Stimulated activated CD8-positive, alpha-beta memory T cell treated with anti-CD3 and anti-CD28 coated beads, Interleukin-7, amount 100 ng/mL, for 48 hours (primary cell): ENCODE data around the gene USP11.

ENCODE experiments used
- DNase-seq, 2 donors: peaks; one replicate each; pipeline ENCODE4 v3.0.0-alpha.2; 2020; ENCODE audit warnings: low read depth in 1 of 2; ENCODE audit errors: extremely low read depth in 1 of 2

Gene USP11

DNA sequence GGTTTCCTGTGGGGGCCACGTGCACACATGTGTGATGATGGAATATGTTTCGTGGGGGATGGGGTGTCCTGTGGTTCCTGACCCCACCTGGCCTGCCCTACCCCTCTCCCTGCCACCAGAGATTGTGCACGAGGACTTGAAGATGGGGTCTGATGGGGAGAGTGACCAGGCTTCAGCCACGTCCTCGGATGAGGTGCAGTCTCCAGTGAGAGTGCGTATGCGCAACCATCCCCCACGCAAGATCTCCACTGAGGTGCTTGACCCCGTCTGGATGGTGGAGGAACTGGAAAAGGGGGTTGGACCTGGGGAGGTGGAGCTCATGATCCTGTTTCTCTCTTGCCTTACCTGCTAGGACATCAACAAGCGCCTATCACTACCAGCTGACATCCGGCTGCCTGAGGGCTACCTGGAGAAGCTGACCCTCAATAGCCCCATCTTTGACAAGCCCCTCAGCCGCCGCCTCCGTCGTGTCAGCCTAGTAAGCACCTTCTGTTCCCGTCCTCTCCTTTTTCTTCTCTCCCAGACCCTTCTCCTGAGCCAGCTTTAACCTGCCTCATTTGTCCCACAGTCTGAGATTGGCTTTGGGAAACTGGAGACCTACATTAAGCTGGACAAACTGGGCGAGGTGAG lies 8.4 kb upstream of the USP11 start:
- no peak for DNase-seq

DNA sequence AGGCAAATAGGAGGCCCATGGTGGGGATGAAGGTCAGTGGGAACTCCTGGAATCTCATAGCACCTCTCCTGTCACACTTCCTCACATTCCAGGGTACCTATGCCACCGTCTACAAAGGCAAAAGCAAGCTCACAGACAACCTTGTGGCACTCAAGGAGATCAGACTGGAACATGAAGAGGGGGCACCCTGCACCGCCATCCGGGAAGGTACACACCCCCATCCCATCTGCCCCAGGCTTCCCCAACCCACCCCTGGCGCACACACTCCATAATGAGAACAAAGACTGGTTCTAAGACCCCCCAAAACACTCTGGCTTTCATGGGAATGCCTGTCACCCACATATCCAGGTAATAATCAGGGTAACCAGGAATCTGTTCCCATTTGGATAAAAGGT lies 7.9 kb upstream of the USP11 start:
- no peak for DNase-seq

DNA sequence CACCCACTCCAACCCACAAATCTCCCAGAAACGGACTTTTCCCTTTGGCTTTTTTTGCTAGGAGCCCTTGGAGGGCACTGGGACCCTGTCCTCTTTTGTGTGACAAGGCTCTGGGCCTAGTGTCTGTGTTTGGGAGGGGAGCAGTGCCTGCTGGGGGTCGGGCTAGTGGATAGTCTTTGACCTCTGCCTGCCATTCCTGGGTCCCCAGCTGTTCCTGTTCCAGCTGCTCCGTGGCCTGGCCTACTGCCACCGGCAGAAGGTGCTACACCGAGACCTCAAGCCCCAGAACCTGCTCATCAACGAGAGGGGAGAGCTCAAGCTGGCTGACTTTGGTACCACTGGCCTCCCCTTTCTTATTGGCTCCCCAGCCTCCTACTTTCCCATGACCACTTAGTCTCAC lies 6.7 kb upstream of the USP11 start:
- DNase-seq = no peak

DNA sequence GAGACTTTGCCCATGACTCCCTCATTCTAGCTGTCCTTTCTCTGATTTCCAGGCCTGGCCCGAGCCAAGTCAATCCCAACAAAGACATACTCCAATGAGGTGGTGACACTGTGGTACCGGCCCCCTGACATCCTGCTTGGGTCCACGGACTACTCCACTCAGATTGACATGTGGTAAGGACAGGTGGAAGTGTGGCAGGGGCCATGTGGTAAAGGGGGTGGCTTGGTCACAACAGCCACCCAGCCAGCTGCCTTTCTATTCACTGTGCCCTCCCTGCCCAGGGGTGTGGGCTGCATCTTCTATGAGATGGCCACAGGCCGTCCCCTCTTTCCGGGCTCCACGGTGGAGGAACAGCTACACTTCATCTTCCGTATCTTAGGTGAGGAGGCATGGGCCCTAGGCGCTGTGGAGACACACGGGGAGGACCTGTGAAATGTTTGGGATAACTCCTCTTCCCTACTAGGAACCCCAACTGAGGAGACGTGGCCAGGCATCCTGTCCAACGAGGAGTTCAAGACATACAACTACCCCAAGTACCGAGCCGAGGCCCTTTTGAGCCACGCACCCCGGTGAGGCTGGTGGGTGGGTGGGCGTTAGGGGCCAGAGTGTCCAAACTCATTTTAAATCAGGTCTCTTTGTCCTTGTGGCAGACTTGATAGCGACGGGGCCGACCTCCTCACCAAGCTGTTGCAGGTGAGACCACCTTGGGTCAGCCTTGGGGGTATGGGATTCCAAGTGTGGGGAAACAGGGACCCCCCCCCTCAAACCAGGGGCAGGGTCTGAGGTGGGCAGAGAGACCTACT lies 6.1 kb upstream of the USP11 start:
- no peak for DNase-seq

DNA sequence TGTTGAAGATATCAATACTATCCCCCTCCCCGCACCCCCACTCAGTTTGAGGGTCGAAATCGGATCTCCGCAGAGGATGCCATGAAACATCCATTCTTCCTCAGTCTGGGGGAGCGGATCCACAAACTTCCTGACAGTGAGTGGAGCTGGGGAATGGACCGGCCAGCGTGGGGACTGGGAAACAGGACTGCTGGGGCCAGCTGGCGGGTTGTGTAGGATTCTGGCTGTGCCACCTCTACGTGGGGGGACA lies 5.5 kb upstream of the USP11 start:
- DNase-seq = no peak

DNA sequence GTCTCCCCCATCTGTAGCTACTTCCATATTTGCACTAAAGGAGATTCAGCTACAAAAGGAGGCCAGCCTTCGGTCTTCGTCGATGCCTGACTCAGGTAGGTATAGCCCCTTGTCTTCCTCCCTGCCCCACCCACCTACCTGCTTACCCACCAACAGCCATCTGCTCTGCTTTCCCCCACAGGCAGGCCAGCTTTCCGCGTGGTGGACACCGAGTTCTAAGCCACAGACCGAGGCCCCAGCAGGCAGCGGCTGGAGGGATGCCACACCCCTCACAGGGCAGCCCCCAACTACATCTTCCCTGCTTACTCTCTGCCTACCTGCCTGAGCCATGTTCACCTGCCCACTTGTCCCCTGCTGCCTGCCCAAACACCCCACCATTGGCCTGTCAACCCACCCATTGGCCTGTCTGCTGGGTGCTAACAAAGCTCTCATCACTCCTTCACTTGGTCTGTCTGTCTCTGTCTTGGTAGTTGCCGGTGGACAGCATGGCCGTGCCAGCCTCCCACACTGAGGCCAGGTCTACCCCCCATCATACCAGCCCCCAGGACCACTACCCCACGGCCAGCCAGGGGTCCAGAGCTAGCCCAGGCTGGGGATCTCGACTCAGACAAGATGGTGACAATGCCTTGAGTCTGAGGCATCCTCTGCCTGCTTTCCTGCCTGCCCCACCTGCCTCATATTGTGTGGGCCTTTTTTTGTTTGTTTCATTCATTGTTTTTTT lies 4.1 kb upstream of the USP11 start:
- DNase-seq = no peak

DNA sequence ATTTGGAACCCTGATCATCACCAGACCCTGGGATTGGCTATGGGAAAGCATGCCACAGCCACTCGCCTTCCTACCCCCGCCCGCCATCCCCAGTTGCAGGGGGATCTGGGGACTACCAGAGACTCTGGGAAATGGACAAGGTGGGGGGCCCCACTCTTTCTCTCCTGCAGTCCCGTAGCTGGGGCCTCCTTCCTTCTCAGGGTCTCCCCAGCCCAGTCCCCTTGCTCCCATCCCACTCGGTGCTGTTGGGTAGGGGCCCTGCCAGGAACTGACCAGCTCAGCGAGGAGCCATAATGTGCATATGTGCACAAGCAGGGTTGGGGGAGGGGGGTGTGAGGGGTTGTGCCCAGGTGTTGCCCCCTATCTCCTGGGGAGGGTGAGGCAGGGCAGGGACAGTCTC lies 3.4 kb upstream of the USP11 start:
- no peak for DNase-seq

DNA sequence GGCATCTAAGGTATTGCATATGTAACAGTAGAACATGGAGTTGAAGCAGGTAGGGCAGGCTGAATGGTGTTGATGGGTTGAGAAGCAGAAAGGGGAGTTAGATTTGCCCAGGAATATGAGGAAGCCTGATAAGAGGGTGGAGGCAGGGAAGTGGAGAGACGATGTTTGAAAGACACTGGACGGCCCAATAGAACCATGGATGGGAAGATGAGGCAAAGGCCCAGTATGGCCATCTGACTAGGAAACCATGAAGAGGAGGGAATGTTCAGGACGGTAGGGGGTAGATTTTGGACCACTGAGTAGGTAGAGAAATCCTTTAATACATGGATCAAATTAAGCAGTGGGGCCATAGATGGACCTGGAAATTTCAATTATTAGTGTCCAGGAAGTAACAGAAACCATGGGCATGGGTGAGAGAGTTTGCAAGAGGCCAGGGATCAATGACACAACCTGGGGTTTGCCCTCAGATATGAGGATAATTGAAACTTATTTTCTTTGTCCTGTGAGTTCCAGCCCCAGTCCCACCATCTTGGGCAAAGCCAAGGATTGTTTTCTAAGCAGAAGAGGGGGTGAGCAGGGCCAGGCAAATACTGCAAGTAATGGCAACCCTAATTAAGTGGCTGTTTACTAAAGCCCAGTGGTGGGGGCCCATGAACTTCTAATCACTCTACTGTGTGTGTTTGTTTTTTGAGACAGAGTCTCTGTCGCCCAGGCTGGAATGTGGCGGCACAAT lies 2.5 kb upstream of the USP11 start:
- DNase-seq = no peak

DNA sequence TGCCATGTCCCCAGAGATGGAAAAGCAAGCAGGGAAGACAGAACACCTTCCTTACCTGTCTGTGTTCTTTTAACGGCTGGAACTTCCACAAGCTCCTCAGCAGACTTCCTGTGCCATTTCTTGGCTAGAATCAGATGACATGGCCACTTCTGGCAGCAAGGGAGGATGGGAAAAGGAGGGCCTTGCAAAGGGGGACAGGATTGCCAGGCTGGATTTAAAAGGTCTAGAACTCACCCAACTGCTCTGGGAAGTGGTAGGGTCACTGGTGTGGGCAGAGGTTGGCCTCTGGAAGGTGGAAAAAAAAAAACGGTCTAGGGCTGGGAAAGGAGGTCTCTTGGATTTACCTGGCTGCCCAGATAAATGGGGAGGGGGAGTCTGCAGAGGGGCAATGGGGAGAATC lies 1.6 kb upstream of the USP11 start:
- no peak for DNase-seq

DNA sequence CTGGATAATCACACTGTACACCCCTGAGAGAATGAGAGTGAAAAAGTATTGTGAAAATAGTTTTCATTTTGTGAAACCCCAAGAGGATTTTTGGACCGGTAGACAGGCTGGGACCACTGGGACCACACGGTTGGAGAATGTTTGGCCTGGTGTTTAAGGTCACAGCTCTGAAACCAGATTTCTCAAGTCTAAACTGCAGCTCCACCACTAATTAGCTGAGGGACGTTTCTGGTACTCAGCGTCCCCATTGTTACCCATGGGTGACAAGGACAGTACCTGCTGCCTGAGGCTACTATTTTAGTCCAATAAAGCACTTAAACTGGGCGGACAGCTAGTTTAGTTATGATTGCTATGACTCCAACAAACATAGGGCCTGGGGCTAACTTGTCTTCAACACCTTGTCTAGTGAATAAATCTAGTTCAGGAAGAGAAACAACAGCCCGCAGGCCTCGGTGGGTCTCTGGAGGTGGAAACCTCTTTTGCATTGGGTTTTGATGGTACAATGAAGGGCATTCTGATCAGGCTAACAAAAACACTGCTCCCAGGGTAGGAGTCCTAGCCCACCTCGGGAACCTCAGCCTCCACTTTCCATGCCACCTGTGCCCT lies 509 bp upstream of the USP11 start:
- DNase-seq = no peak

DNA sequence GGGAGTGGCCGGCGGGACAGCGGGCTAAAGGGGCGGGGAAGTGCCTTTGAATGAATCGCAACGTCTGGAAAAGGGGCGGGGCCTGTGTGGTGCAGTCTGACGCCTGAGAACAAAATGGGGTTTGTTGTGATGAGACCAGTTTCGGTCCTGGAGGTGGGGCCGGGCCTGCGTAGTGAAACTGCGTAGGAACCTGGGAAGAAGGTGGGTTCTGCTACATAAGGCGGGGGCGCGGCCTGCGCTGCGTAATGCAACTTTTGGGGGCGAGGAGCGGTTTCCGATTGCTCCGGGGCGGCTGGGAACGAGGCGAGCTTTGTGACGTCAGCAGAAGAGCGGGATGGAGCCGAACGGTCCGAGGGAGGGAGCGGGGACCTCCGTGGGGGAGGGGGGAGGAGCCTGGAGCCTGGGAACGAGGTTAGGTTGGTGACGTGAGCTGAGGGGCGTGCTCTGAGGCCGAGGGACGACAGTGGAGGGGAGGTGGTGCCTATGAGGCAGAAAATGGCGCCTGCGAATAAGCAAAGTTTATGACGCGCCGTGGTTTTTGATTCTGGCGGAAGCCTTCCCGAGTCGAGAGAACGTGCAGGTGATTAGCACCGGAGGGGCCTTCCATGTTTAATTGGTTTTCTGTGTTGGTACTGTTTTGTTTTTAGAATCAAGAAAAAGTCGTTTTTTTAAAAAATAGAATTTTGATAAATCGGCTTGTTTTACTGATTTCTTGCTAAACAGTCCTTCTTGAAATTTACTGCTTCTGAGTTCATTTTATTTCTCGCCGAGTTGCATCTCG lies 714 bp downstream of the USP11 start:
- peak; percentile 83 to 91 for DNase-seq

DNA sequence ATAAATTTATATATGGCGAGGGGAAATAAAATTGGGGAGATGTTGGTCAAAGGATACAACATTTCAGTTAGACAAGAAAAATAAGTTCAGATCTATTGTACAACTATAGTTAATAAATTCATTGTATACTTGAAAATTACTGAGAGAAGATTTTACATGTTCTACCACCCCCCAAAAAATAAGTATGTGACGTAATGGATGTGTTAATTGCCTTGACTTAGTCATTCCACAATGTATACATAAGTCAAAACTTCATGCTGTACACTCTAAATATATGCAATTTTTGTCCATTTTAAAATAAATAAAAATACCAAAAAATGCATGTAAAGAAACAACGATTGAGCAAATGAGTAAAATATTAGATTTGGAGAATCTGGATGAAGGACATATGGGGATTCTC lies 1.8 kb downstream of the USP11 start:
- no peak for DNase-seq

DNA sequence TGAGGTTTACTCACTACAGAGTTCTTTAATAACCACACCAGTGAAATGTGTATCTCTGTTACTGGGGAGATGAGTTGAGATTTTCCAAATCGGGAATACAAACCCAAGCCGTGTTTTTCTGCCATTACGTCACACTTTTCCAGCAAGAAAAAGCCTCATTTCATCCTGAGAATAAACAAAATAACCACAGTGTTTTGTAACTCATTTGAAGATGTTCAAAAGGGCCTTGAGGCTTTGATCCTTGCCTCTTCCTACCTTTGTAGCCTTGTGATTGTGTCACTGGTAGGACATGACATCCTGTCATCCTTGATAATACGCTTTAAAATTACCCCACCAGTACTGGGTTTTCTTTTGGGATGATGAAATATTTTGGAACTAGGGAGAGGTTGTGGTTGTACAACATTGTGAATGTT lies 2.9 kb downstream of the USP11 start:
- DNase-seq = no peak

DNA sequence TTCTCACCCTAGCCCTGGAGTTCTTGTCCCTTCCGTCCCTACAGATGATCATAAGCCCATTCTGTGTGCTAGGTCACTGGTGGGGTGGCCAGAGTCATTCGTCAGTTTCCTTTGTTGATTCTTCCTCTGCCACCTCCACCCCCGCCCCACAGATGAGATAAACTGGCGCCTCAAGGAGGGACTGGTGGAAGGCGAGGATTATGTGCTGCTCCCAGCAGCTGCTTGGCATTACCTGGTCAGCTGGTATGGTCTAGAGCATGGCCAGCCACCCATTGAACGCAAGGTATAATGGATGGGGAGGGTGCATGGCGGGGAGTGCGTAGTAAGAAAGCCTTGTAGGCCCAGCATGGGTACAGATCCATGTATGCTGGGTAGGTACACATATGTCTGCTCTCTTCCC lies 6.4 kb downstream of the USP11 start:
- DNase-seq = no peak

DNA sequence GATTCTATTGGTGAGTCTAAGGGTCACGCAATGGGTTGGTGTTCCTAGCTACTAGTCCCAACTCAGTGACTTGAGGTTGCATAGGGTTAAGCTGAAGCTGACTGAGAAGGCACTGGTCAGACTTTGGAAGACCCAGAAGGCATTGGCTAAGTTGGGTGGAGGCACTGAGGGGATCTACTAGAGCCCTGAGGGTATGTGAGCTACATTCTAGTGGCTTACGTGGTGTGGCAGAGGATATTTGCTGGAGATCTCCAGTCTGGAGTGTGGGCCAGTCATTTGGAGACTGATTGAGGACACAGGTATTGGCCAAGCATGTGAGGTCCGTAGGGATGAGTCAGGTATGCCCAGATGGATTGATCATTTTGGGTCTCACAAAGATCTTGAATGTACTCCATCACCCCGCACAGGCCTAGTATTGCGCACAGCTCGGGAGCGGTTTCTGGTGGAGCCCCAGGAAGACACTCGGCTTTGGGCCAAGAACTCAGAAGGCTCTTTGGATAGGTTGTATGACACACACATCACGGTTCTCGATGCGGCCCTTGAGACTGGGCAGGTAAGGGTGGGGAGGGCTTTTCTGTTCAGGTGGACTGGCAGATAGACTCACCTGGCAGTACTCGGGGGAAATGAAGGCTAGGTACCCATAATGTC lies 7.2 kb downstream of the USP11 start:
- no peak for DNase-seq

DNA sequence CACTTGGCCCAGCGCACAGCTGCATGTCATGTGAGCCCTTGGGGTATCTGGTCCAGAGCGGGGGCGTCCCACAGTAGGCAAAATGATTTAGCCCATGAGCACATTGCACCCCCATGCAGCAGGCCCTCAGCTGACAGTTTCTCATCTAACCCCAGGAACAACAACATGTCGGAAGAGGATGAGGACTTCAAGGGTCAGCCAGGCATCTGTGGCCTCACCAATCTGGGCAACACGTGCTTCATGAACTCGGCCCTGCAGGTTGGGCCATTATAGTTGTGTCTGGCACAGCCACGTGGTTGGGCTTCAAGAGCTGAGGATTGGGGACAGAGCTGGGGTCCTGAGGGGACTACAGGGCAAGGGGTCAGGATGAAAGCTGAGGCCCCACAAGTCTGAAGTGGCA lies 7.8 kb downstream of the USP11 start:
- no peak for DNase-seq

DNA sequence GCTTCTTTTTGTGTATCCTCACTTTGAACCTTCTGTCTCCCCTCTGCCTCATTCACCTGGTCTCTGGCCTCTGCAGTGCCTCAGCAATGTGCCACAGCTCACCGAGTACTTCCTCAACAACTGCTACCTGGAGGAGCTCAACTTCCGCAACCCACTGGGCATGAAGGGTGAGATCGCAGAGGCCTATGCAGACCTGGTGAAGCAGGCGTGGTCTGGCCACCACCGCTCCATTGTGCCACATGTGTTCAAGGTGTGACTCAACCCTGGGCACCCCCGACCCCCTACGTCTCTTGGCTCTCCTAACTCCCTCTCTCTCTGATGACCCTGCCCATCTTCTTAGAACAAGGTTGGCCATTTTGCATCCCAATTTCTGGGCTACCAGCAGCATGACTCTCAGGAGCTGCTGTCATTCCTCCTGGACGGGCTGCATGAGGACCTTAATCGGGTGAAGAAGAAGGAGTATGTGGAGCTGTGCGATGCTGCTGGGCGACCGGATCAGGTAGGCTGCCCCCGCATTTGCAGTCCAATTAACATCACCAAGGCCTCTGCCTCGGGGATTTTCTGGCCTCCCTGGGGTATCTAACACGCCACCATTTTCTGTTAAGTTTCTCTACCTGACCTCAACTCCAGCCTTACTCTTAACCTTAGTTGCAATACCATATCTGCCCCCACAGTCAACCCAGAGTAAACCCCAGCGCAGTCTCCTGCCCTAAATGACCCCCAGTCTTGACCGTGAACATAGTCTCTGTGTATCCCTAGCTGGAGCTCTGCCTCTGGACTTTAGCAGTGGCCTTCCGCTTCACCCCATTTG lies 8.6 kb downstream of the USP11 start:
- no peak for DNase-seq

DNA sequence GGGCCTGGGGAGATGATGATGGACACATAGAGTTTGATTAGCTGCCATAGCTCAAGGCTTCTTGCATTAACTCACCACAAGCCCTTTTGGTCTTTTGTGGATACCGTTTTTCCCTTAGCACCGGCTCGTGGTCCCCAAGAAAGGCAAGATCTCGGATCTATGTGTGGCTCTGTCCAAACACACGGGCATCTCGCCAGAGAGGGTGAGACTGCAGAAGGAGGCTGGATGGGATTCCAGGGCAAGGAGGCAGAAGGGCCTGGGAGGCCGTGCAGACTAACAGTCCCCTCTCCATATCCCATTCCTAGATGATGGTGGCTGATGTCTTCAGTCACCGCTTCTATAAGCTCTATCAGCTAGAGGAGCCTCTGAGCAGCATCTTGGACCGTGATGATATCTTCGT lies 9.5 kb downstream of the USP11 start:
- DNase-seq = no peak

DNA sequence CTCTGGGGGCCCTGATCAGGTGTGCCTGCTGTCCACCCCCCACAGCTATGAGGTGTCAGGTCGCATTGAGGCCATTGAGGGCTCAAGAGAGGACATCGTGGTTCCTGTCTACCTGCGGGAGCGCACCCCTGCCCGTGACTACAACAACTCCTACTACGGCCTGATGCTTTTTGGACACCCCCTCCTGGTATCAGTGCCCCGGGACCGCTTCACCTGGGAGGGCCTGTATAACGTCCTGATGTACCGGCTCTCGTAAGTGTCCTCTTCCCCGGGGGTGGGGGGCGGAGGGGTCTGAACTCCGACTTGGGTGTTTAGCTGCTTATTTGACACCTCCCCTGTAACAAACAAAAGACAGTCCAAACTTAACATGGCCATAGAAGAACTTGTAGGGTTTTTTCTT lies 10.5 kb downstream of the USP11 start:
- DNase-seq = no peak
